ENCODE results near the gene EYA2.
A peak's percentile ranks its signal among the peaks of the same experiment; 100 is the strongest.

Gene EYA2

GRCh38 chr20:46979603-46980241 lies 85.1 kb downstream of the EYA2 start:
- DNase-seq (ENCODE audit: low read depth): no peak

- no peak for DNase-seq (ENCODE audit: low read depth)
Measured at GRCh38 chr20:46981184-46981583, 86.5 kb downstream of the EYA2 start.

- no peak for DNase-seq (ENCODE audit: low read depth)
Measured at GRCh38 chr20:46983466-46983865, 88.8 kb downstream of the EYA2 start.

GRCh38 chr20:46984405-46984804 lies 89.8 kb downstream of the EYA2 start:
- DNase-seq (ENCODE audit: low read depth): peak; percentile 68

GRCh38 chr20:46985250-46985649 lies 90.6 kb downstream of the EYA2 start:
- peak; percentile 5 for DNase-seq (ENCODE audit: low read depth)

- DNase-seq (ENCODE audit: low read depth): no peak
Measured at GRCh38 chr20:46985671-46986070, 91.0 kb downstream of the EYA2 start.

GRCh38 chr20:46987001-46987400 lies 92.4 kb downstream of the EYA2 start:
- DNase-seq (ENCODE audit: low read depth): no peak

- DNase-seq (ENCODE audit: low read depth): no peak
Measured at GRCh38 chr20:46990017-46990595, 95.5 kb downstream of the EYA2 start.

- DNase-seq (ENCODE audit: low read depth): no peak
Measured at GRCh38 chr20:46990596-46991104, 96.0 kb downstream of the EYA2 start.

GRCh38 chr20:46991168-46991567 lies 96.5 kb downstream of the EYA2 start:
- DNase-seq (ENCODE audit: low read depth): no peak

- DNase-seq (ENCODE audit: low read depth): no peak
Measured at GRCh38 chr20:46991880-46992639, 97.4 kb downstream of the EYA2 start.

- DNase-seq (ENCODE audit: low read depth): no peak
Measured at GRCh38 chr20:46992640-46993035, 98.0 kb downstream of the EYA2 start.

- DNase-seq (ENCODE audit: low read depth): no peak
Measured at GRCh38 chr20:46993465-46994095, 98.9 kb downstream of the EYA2 start.

- no peak for DNase-seq (ENCODE audit: low read depth)
Measured at GRCh38 chr20:46994341-46994740, 99.7 kb downstream of the EYA2 start.

GRCh38 chr20:46995561-46996142 lies 101.0 kb downstream of the EYA2 start:
- DNase-seq (ENCODE audit: low read depth): no peak

- DNase-seq (ENCODE audit: low read depth): peak; percentile 8
Measured at GRCh38 chr20:46997187-46997586, 102.5 kb downstream of the EYA2 start.

- no peak for DNase-seq (ENCODE audit: low read depth)
Measured at GRCh38 chr20:46998477-46999240, 104.0 kb downstream of the EYA2 start.

GRCh38 chr20:46999801-47000465 lies 105.3 kb downstream of the EYA2 start:
- DNase-seq (ENCODE audit: low read depth): no peak

- DNase-seq (ENCODE audit: low read depth): no peak
Measured at GRCh38 chr20:47003223-47003622, 108.6 kb downstream of the EYA2 start.

- no peak for DNase-seq (ENCODE audit: low read depth)
Measured at GRCh38 chr20:47004179-47004578, 109.5 kb downstream of the EYA2 start.

Measured in iris pigment epithelial cell (primary cell).